Measurements from ENCODE around the gene AATF. TPM values are rescaled to one million over a fixed set of nuclear protein-coding genes. Genes with fewer than 3 reads are reported as not detected.
A peak's percentile ranks its signal among the peaks of the same experiment; 100 is the strongest.

Gene AATF
- total and polyA plus RNA-seq, 5 donors: 19.9 to 32.9 (median 23.7) TPM

DNA sequence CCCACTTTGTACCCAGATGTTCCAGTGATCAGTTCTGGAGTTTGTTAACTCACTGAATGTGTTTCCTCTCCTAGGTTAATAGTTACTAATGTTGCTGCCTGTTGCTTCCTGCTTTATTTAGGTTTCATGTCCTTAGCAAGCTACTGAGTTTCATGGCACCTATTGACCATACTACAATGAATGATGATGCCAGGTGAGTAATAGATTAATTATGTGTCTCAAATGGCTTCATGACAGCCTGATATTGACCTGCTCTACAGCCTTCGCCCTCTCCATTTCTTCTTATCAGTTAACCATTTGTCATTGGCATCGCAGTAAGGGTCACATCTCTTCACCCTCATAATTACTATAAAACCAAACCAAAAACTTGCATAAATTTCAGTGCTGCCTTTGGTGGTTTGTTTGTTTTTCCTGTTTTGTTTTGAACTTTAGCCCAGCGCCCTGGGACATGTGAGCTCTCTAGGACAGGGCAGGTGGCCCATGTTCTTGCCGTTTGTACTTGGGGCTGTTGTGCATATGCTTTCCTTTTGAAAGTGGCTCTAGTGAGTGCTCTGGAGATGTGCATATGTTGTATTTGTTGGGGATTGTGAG is 82.8 kb downstream of the AATF start:
- intact Hi-C loops (cut with DNase I): no loop called here

DNA sequence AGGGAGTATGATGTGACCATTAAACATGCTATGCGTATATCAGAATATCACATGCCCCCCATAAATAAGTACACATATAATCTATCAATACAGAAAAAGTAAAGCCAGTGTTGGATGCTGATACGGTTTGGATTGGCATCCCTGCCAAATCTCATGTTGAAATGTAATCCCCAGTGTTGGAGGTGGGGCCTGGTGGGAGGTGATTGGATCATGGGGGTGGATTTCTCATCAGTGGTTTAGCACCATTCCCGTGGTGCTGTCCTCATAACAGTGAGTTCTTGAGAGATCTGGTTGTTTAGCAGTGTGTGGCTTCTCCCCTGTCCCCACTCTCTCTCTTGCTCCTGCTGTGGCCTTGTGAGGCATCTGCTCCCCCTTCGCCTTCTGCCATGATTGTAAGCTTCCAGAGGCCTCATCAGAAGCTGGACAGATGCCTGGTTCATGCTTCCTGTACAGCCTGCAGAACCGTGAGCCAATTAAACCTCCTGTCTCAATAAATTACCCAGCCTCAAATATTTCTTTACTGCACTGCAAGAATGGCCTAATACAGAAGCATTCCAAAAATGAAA is 88.9 kb downstream of the AATF start:
- 83% methylated on average over 5 of the region's 5 CpGs for WGBS
- ATAC-seq (no peak), DNase-seq (no peak)
- intact Hi-C loops (cut with DNase I): no loop called here
- Histone ChIP-seq H3K4me1 (ENCODE audit: control insufficient read depth, insufficient read depth, low read length) (no peaks in the 10 kb centered on the region), H3K9me3 (ENCODE audit: control insufficient read depth, low read length) (no peaks in the 10 kb centered on the region), H3K4me3 (ENCODE audit: low read length) (no peak overlapping the region), H3K27ac (ENCODE audit: low read length) (no peak overlapping the region), H3K27me3 (ENCODE audit: control insufficient read depth, insufficient read depth) (no peaks in the 10 kb centered on the region)

More for the DNA sequence above, 82.8 kb downstream of the AATF start:
- Histone ChIP-seq H3K27me3 (ENCODE audit: control insufficient read depth, insufficient read depth) (no peaks in the 10 kb centered on the region), H3K9me3 (ENCODE audit: control insufficient read depth, low read length) (no peaks in the 10 kb centered on the region), H3K27ac (ENCODE audit: low read length) (no peak overlapping the region), H3K4me3 (ENCODE audit: low read length) (no peak overlapping the region), H3K4me1 (ENCODE audit: control insufficient read depth, insufficient read depth, low read length) (no peaks in the 10 kb centered on the region)
- no peak for ATAC-seq
- no peak for DNase-seq
- 96% methylated on average over 4 of the region's 4 CpGs for WGBS

DNA sequence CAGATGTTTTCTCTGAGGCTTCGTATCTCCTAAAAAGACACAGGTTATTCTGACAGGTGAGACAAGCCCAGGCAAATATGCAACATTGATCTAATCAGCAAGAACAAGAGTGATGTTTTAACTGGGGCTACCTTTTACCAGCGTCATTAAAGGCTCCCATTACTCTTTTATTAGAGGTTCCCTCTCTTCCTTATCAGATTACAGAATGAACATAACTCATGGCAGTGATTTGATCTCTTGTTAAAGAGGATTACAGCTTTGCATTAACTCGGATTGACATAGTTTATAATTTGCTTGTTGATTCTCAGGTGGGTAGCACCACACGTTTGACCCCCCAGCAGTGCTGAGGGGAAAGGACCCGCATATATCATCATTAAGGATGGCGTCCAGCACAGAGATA is 90.5 kb downstream of the AATF start:
- ATAC-seq: no peak

DNA sequence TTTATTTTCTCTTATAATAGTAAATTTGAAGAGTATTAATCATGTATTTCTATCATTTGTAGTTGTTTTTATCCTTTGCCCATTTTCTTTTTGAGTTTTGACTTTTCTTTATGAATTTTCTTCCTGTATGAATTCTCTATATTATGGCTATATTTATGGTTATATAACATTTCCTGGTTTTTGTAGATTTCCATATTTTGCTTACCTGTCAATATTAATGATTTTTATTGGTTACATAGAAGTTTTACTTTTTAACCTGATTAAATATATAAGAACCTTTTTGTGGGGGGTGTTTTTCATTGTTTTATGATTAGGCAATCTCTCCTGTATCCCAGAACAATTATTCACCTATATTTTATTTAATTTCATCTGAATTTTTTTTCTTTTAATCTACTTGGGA is 93.2 kb downstream of the AATF start:
- intact Hi-C loops (cut with DNase I): no loop called here
- DNase-seq (no peak), ATAC-seq (no peak)
- H3K9me3 ChIP-seq (ENCODE audit: control insufficient read depth, low read length): no peaks in the 10 kb centered on the region
- no peak overlapping the region for H3K4me3 ChIP-seq (ENCODE audit: low read length)
- H3K27ac ChIP-seq (ENCODE audit: low read length): no peak overlapping the region
- no peaks in the 10 kb centered on the region for H3K27me3 ChIP-seq (ENCODE audit: control insufficient read depth, insufficient read depth)
- H3K4me1 ChIP-seq (ENCODE audit: control insufficient read depth, insufficient read depth, low read length): no peaks in the 10 kb centered on the region

More for the DNA sequence above, 90.5 kb downstream of the AATF start:
- no peak overlapping the region for H3K27ac ChIP-seq (ENCODE audit: low read length)
- no peak overlapping the region for H3K4me3 ChIP-seq (ENCODE audit: low read length)
- no peaks in the 10 kb centered on the region for H3K4me1 ChIP-seq (ENCODE audit: control insufficient read depth, insufficient read depth, low read length)
- no peak for DNase-seq
- 83% methylated on average over 6 of the region's 6 CpGs for WGBS
- intact Hi-C loops (cut with DNase I): no loop called here
- H3K9me3 ChIP-seq (ENCODE audit: control insufficient read depth, low read length): no peaks in the 10 kb centered on the region
- no peaks in the 10 kb centered on the region for H3K27me3 ChIP-seq (ENCODE audit: control insufficient read depth, insufficient read depth)

DNA sequence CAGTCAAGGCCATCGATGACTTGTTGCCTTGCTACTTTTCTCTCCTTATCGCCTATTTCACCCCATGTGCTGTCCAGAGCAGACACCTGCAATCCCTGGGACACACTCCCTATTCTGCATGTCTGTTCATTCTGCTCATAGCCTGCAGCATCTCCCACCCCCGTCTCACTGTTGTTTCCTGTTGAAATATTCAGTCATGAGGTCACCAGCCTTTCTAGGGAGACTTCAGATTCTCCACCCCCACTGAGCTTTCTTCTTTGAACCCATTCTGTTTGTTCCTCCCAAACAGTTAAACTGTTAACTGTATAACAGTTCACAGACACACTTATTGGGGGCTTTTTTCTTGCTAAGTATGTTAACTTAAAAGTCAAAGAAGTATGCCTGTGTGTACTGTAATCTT is 94.4 kb downstream of the AATF start:
- Histone ChIP-seq H3K4me1 (ENCODE audit: control insufficient read depth, insufficient read depth, low read length) (no peaks in the 10 kb centered on the region), H3K4me3 (ENCODE audit: low read length) (no peak overlapping the region), H3K27ac (ENCODE audit: low read length) (no peak overlapping the region), H3K9me3 (ENCODE audit: control insufficient read depth, low read length) (no peaks in the 10 kb centered on the region), H3K27me3 (ENCODE audit: control insufficient read depth, insufficient read depth) (no peaks in the 10 kb centered on the region)
- DNase-seq (no peak), ATAC-seq (no peak)
- 84% methylated on average over 3 of the region's 3 CpGs for WGBS
- intact Hi-C loops (cut with DNase I): no loop called here

DNA sequence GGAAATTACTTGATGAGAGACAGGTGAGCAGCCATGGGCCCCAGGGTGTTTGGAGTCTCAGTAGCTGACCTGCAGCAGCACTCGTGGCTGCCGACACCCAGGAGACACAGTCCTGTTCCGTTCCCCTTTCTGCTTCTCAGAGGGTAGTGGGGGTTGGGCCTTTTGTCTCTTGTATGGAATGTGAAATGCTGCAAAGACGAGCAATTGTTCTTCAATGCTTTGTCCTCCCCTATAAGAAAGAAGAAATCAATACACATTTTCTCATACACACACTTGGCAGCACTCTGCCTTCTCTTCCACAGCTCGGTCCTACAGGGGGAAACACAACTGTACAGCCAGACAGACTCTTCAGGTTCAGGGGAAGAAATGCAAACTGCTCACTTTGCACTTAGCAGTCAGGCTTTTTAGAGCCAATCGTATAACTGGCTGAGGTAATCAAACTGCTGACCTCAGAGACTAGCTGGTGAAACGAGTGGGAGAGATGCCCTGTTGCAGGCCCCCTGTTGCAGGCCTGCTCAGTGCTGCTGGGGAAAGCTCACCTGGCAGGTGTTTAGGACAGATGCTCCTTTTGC is 96.7 kb downstream of the AATF start:
- Histone ChIP-seq H3K9me3 (ENCODE audit: control insufficient read depth, low read length) (no peaks in the 10 kb centered on the region), H3K27ac (ENCODE audit: low read length) (no peak overlapping the region), H3K27me3 (ENCODE audit: control insufficient read depth, insufficient read depth) (no peaks in the 10 kb centered on the region), H3K4me1 (ENCODE audit: control insufficient read depth, insufficient read depth, low read length) (no peaks in the 10 kb centered on the region), H3K4me3 (ENCODE audit: low read length) (no peak overlapping the region)
- intact Hi-C loops (cut with DNase I): loop anchor here (5.0 kb wide), 2 partner anchors 413 to 418 kb away; no protein-coding TSS in a partner anchor
- 76% methylated on average over 7 of the region's 7 CpGs for WGBS
- DNase-seq: no peak
- ATAC-seq: no peak

DNA sequence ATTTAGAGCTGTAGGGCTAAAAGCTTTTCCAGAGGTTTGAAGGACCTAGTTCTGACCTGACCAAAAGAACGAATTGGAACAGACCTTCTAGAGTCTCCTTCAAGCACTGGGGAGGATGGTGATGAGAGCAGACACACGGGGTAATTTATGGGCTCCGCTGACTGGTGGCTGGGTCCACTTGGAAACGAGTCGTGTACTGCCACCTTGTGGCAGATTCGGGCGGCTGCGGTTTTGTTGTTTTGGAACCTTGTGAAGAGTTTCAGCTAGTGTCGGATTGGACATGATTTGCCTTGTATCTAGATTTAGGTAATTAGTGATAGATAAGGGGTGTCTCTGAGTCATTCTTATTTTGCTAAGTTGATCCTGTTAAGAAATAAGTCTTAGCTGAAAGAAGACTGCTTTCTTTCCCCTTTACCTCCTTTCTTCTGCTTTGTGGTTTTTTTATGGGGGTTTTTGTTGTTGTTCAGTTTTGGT is 98.9 kb downstream of the AATF start:
- no peak overlapping the region for H3K4me3 ChIP-seq (ENCODE audit: low read length)
- ATAC-seq (peak; percentile 69 to 76), DNase-seq (peak; percentile 72 to 90 (median 88))
- H3K4me1 ChIP-seq (ENCODE audit: control insufficient read depth, insufficient read depth, low read length): no peaks in the 10 kb centered on the region
- 6% methylated on average over 9 of the region's 9 CpGs for WGBS
- H3K27me3 ChIP-seq (ENCODE audit: control insufficient read depth, insufficient read depth): no peaks in the 10 kb centered on the region
- H3K9me3 ChIP-seq (ENCODE audit: control insufficient read depth, low read length): no peaks in the 10 kb centered on the region
- H3K27ac ChIP-seq (ENCODE audit: low read length): no peak overlapping the region
- intact Hi-C loops (cut with DNase I): loop anchor here (5.0 kb wide), 2 partner anchors 415 to 420 kb away; no protein-coding TSS in a partner anchor

DNA sequence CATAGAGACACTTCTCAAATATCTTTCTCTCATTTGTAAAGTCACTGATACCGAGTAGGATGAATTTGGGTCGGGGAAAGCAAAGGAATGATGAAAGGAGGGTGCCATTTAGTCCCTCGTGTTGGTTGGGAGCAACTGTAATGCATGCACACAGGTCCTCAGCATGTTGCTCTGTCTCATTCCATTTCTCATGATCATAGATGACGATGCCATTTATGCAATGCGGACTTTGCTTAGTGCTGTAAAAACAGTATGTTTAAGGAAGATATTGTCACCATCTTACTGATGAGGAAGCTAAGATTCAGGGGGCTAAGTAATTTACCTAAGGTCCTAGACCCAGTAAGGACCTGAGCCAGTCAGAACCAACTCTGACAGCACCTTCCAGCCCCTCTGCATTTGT is 100.1 kb downstream of the AATF start:
- no peaks in the 10 kb centered on the region for H3K27me3 ChIP-seq (ENCODE audit: control insufficient read depth, insufficient read depth)
- H3K4me3 ChIP-seq (ENCODE audit: low read length): no peak overlapping the region
- H3K9me3 ChIP-seq (ENCODE audit: control insufficient read depth, low read length): no peaks in the 10 kb centered on the region
- no peaks in the 10 kb centered on the region for H3K4me1 ChIP-seq (ENCODE audit: control insufficient read depth, insufficient read depth, low read length)
- WGBS: 94% methylated on average over 5 of the region's 5 CpGs
- intact Hi-C loops (cut with DNase I): loop anchor here (5.0 kb wide), 2 partner anchors 417 to 422 kb away; no protein-coding TSS in a partner anchor
- no peak overlapping the region for H3K27ac ChIP-seq (ENCODE audit: low read length)
- DNase-seq (no peak), ATAC-seq (no peak)

DNA sequence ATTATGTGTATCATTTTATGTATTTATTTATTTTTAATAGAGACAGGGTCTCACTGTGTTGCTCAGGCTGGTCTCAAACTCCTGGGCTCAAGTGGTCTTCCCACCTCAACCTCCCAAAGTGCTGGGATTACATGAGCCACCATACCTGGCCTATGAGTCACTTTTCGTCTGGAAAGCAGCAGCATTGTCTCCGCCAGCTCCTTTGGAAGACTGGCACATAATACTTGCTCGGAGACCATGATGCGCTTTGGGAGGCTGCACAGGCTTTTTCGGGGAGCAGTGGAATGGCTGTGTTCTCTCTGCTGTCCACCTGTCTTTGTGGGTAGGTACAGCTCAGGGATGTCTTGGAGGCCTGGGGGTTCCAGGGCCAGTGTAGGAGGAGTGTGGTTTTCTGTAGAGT is 102.2 kb downstream of the AATF start:
- DNase-seq (no peak), ATAC-seq (no peak)
- 96% methylated on average over 5 of the region's 5 CpGs for WGBS
- Histone ChIP-seq H3K4me1 (ENCODE audit: control insufficient read depth, insufficient read depth, low read length) (no peaks in the 10 kb centered on the region), H3K4me3 (ENCODE audit: low read length) (no peak overlapping the region), H3K9me3 (ENCODE audit: control insufficient read depth, low read length) (no peaks in the 10 kb centered on the region), H3K27me3 (ENCODE audit: control insufficient read depth, insufficient read depth) (no peaks in the 10 kb centered on the region), H3K27ac (ENCODE audit: low read length) (no peak overlapping the region)
- intact Hi-C loops (cut with DNase I): no loop called here

DNA sequence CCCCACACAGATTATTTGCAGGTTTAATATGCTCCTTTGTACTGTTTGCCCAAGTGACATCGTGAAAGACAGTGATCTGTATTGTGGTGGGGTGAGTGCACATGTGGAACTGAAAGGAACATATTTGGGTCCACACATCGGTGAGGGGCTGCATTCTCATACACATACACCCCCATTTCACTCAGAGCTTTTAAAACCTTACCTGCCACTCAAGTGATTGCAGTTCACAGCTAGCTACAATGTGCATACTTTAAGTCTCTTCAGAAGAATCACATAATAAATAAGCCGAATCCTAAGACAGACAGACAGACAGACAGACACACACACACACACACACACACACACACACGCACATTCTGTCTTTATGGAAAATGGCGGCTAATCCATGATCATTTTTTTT is 102.6 kb downstream of the AATF start:
- 92% methylated on average over 5 of the region's 5 CpGs for WGBS
- H3K4me3 ChIP-seq (ENCODE audit: low read length): no peak overlapping the region
- H3K27me3 ChIP-seq (ENCODE audit: control insufficient read depth, insufficient read depth): no peaks in the 10 kb centered on the region
- ATAC-seq (no peak), DNase-seq (no peak)
- no peaks in the 10 kb centered on the region for H3K9me3 ChIP-seq (ENCODE audit: control insufficient read depth, low read length)
- no peak overlapping the region for H3K27ac ChIP-seq (ENCODE audit: low read length)
- intact Hi-C loops (cut with DNase I): no loop called here
- no peaks in the 10 kb centered on the region for H3K4me1 ChIP-seq (ENCODE audit: control insufficient read depth, insufficient read depth, low read length)

DNA sequence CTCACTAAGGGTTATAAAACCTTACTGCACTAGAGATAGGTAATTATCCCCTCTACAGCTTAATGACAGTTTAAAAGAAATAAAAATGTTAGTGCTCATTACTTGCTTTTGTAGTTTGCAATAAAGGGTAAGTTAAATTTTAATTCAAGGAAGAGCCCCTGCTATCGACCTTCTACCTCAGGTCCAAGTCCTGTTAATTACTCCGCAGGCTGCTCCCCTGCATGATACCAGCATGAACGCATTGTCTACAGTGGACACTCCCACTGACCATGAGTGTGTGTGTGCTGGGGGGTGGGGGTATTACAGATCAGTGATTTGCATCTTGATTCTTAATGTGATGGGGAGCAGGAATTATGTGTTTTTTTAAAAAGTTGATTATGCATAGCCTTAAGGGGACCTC is 103.1 kb downstream of the AATF start:
- intact Hi-C loops (cut with DNase I): no loop called here
- no peak overlapping the region for H3K4me3 ChIP-seq (ENCODE audit: low read length)
- H3K9me3 ChIP-seq (ENCODE audit: control insufficient read depth, low read length): no peaks in the 10 kb centered on the region
- H3K4me1 ChIP-seq (ENCODE audit: control insufficient read depth, insufficient read depth, low read length): no peaks in the 10 kb centered on the region
- no peak overlapping the region for H3K27ac ChIP-seq (ENCODE audit: low read length)
- ATAC-seq: no peak
- H3K27me3 ChIP-seq (ENCODE audit: control insufficient read depth, insufficient read depth): no peaks in the 10 kb centered on the region
- DNase-seq: no peak
- 91% methylated on average over 3 of the region's 3 CpGs for WGBS

Measured in right cardiac atrium (tissue), 5 donors.